Peyer's patch (tissue), 4 donors: ENCODE measurements around the gene PARG. TPM values are rescaled to one million over a fixed set of nuclear protein-coding genes. Genes with fewer than 3 reads are reported as not detected.

Experiments used
- DNase-seq, 3 donors: peaks; one replicate each; pipeline ENCODE4 v3.0.0-alpha.2; 2017 to 2019
- H3K27ac ChIP-seq, 4 donors: fragments of 200-600 bp; sonication (generic); one replicate each; pipeline ENCODE4 v1.5.1; 2016 to 2019
- H3K27me3 ChIP-seq, 2 donors: fragments of 200-600 bp; sonication (generic); one replicate each; pipeline ENCODE4 v1.5.1; 2019
- H3K36me3 ChIP-seq, 3 donors: fragments of 200-600 bp; sonication (generic); one replicate each; pipeline ENCODE4 v1.5.1; 2016 to 2019
- H3K4me1 ChIP-seq, 4 donors: fragments of 200-600 bp; sonication (generic); one replicate each; pipeline ENCODE4 v1.5.1; 2016 to 2019
- H3K4me3 ChIP-seq, 4 donors: fragments of 200-600 bp; sonication (generic); 1 replicate in 3 of 4; 2 replicates in 1 of 4; pipeline ENCODE4 v1.5.1; 2016 to 2019; ENCODE audit warnings: mild to moderate bottlenecking in 1 of 4
- H3K9me3 ChIP-seq, 4 donors: fragments of 200-600 bp; sonication (generic); one replicate each; pipeline ENCODE4 v1.5.1; 2016 to 2019; ENCODE audit warnings: mild to moderate bottlenecking in 1 of 4
- POLR2A ChIP-seq, 2 donors: fragments of 450-650 bp; IDR thresholded peaks; one replicate each; pipeline ENCODE4 v1.5.1; 2017; ENCODE audit warnings: antibody characterized with exemption in 2 of 2, mild to moderate bottlenecking in 2 of 2, moderate library complexity in 2 of 2
- total RNA-seq, 4 donors: library from RNA; depleted of rRNA; stranded (reverse); fragments of >200 nt; gene quantifications; one replicate each; pipeline ENCODE4 v1.1.0, GENCODE V29; 2016
- TF ChIP-seq, protein P1 (sequence below), 6 experiments: fragments of 450-650 bp in 4 of 6; fragments of 200-600 bp in 2 of 6; sonication (generic) in 1 of 6; IDR thresholded peaks; one replicate each; pipeline ENCODE4 v1.5.1; 2017 to 2019; ENCODE audit warnings: antibody characterized with exemption in 6 of 6, mild to moderate bottlenecking in 3 of 6, moderate library complexity in 1 of 6

PARG gene
- total RNA-seq, 4 donors from 2014 or later = 21.0 to 77.6 (median 41.8) TPM

DNA sequence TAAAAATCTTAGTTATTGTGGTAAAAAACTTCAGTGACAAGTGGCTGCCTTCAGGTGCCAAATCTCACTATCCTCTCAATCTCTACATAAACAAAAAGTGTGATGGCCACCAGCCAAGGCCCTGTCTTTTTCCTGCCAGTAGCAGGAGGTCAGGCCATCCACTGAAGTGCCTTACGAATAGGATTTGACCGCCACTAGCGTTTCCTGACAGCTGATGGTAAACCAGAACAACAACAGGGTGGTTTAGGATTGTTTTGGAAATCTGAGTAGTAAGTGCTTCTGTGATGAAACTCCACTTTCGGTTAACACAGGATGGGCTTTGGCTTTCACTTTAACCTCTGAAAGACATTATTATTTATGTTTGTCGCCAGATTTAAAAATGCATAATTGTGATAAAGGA is 124.0 kb downstream of the PARG start:
- TF ChIP-seq, protein P1, sequence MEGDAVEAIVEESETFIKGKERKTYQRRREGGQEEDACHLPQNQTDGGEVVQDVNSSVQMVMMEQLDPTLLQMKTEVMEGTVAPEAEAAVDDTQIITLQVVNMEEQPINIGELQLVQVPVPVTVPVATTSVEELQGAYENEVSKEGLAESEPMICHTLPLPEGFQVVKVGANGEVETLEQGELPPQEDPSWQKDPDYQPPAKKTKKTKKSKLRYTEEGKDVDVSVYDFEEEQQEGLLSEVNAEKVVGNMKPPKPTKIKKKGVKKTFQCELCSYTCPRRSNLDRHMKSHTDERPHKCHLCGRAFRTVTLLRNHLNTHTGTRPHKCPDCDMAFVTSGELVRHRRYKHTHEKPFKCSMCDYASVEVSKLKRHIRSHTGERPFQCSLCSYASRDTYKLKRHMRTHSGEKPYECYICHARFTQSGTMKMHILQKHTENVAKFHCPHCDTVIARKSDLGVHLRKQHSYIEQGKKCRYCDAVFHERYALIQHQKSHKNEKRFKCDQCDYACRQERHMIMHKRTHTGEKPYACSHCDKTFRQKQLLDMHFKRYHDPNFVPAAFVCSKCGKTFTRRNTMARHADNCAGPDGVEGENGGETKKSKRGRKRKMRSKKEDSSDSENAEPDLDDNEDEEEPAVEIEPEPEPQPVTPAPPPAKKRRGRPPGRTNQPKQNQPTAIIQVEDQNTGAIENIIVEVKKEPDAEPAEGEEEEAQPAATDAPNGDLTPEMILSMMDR (IDR thresholded peaks at IDR 0.05) = no peak
- no peak for TF ChIP-seq POLR2A (IDR thresholded peaks at IDR 0.05)
- Histone ChIP-seq H3K27ac (no peak overlapping the region), H3K27me3 (no peaks in the 10 kb centered on the region), H3K4me1 (no peaks in the 10 kb centered on the region), H3K9me3 (no peaks in the 10 kb centered on the region), H3K4me3 (no peak overlapping the region), H3K36me3 (peaks cover 0 to 52% (median 0%) of the 10 kb centered on the region in 3 donors)
- DNase-seq = no peak

DNA sequence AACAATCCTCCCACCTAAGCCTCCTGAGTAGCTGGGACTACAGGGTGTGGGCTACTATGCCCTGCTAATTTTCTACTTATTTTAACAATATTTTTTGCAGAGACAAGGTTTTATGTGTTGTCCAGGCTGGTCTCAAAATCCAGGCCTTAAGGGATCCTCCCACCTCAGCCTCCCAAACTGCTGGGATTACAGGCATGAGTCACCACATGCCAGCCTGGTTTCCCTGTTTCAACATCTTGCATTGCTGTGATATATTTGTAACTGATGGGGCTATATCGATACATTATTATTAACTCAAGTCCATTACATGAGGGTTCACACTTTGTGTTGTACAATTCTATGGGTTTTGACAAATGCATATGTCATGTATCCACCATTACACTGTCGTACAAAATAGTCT is 137.8 kb downstream of the PARG start:
- no peaks in the 10 kb centered on the region for H3K27me3 ChIP-seq
- no peaks in the 10 kb centered on the region for H3K36me3 ChIP-seq
- no peak for TF ChIP-seq POLR2A (IDR thresholded peaks at IDR 0.05)
- TF ChIP-seq, protein P1 (IDR thresholded peaks at IDR 0.05) = no peak
- no peak overlapping the region for H3K4me3 ChIP-seq
- DNase-seq = no peak
- peaks cover 0 to 4% (median 0%) of the 10 kb centered on the region in 4 donors for H3K9me3 ChIP-seq
- H3K4me1 ChIP-seq = no peaks in the 10 kb centered on the region
- no peak overlapping the region for H3K27ac ChIP-seq

DNA sequence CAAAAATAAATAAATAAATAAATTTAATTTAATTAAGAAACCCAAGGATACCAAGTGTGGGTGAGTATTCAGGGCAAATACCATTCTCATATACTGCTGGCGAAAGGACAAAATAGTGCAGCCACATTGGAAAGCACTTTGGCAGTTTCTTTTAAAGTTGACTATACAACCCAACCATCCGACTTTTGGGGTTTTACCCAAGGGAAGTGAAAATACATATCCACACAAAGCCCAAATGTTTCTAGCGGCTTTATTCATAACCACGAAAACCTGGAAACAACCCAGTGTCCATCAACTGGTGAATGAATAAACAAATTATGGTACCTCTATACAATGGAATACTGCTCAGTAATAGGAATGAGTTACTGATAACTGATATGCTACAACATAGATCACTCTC is 143.6 kb downstream of the PARG start:
- Histone ChIP-seq H3K4me3 (no peak overlapping the region), H3K36me3 (no peaks in the 10 kb centered on the region), H3K4me1 (no peaks in the 10 kb centered on the region), H3K27me3 (no peaks in the 10 kb centered on the region), H3K9me3 (no peaks in the 10 kb centered on the region), H3K27ac (no peak overlapping the region)
- DNase-seq = no peak
- TF ChIP-seq, protein P1 (IDR thresholded peaks at IDR 0.05) = no peak
- no peak for TF ChIP-seq POLR2A (IDR thresholded peaks at IDR 0.05)

DNA sequence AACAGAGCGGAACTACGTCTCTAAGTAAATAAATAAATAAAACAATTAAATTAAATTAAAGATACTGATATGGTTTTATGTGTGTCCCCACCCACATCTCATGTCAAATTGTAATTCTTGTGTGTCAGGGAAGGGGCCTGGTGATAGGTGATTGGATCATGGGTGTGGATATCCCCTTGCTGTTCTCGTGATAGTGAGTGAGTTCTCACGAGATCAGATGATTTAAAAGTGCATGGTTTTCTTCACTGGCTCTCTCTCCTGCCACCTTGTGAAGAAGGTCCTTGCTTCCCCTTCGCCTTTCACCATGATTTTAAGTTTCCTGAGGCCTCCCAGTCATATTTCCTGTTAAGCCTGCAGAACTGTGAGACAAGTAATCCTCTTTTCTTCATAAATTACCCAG is 150.7 kb downstream of the PARG start:
- Histone ChIP-seq H3K4me3 (no peak overlapping the region), H3K9me3 (no peaks in the 10 kb centered on the region), H3K27me3 (no peaks in the 10 kb centered on the region), H3K4me1 (no peaks in the 10 kb centered on the region), H3K27ac (no peak overlapping the region), H3K36me3 (no peaks in the 10 kb centered on the region)
- TF ChIP-seq, protein P1 (IDR thresholded peaks at IDR 0.05) = no peak
- no peak for TF ChIP-seq POLR2A (IDR thresholded peaks at IDR 0.05)
- DNase-seq = no peak

DNA sequence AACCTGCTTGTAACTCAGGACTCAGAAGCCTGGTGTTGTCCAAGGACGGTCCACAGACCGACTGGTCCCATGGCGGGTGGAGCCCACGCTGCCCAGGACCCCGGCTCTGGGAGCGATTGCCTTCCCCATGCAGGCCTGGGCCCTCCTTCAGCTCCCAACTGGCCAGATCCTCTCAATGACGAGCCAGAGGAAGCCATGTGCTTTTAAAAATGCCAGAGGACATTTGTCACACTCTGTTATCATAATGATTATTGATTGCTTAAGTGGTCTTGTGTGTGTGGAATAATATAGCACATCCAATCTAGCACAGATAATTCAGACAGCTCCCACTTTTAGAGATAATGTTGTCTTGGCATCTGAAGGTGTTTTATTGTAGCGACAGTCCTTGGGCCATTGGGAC is 157.1 kb downstream of the PARG start:
- Histone ChIP-seq H3K27ac (no peak overlapping the region), H3K4me3 (no peak overlapping the region), H3K4me1 (no peaks in the 10 kb centered on the region), H3K9me3 (no peaks in the 10 kb centered on the region), H3K36me3 (no peaks in the 10 kb centered on the region), H3K27me3 (no peaks in the 10 kb centered on the region)
- no peak for TF ChIP-seq POLR2A (IDR thresholded peaks at IDR 0.05)
- TF ChIP-seq, protein P1 (IDR thresholded peaks at IDR 0.05) = no peak
- no peak for DNase-seq

DNA sequence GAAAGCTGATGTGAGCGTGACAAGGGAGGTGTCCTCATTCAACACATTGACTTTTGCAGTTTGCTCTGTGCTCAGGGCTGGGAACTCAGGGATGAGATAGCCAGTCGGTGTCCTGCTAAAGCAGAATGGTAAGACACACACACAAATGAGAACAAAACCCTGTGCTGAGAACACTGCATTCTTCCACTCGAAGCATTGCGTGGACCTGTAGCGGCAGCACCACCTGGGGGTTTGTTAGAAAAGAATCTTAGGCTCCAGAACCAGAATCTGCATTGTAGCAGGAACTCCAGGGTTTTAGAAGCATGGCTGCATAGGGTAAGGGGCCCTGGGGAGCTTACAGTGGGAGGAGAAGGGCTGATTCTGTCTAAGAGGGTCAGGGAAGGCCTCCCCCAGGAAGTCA is 158.2 kb downstream of the PARG start:
- no peaks in the 10 kb centered on the region for H3K27me3 ChIP-seq
- H3K27ac ChIP-seq = no peak overlapping the region
- H3K4me3 ChIP-seq = no peak overlapping the region
- TF ChIP-seq, protein P1 (IDR thresholded peaks at IDR 0.05) = no peak
- no peak for TF ChIP-seq POLR2A (IDR thresholded peaks at IDR 0.05)
- no peaks in the 10 kb centered on the region for H3K36me3 ChIP-seq
- DNase-seq = no peak
- H3K4me1 ChIP-seq = no peaks in the 10 kb centered on the region
- H3K9me3 ChIP-seq = no peaks in the 10 kb centered on the region
